NCI-H2081 (cell line): ENCODE measurements around the gene GPC5.

Experiments used
- DNase-seq, 2 experiments: peaks; one replicate each; lab custom pipeline; 2025; lab: John Stamatoyannopoulos, UW

GPC5 gene

GRCh38 chr13:92549276-92549675 is 1150.9 kb downstream of the GPC5 start:
- DNase-seq, result no peak

GRCh38 chr13:92553470-92554114 is 1155.2 kb downstream of the GPC5 start:
- no peak for DNase-seq

GRCh38 chr13:92560883-92561282 is 1162.5 kb downstream of the GPC5 start:
- peak; percentile 30 to 73 for DNase-seq

GRCh38 chr13:92564942-92565341 is 1166.5 kb downstream of the GPC5 start:
- DNase-seq, result no peak

GRCh38 chr13:92566767-92567166 is 1168.3 kb downstream of the GPC5 start:
- DNase-seq, result no peak

- DNase-seq, result peak in 1 of 2 experiments; percentile 7
Measured at GRCh38 chr13:92572190-92572589, 1173.8 kb downstream of the GPC5 start.

- peak in 1 of 2 experiments; percentile 8 for DNase-seq
Measured at GRCh38 chr13:92573467-92574057, 1175.1 kb downstream of the GPC5 start.

- no peak for DNase-seq
Measured at GRCh38 chr13:92574499-92574898, 1176.1 kb downstream of the GPC5 start.

- no peak for DNase-seq
Measured at GRCh38 chr13:92575777-92576176, 1177.4 kb downstream of the GPC5 start.

GRCh38 chr13:92578358-92578757 is 1179.9 kb downstream of the GPC5 start:
- no peak for DNase-seq

- no peak for DNase-seq
Measured at GRCh38 chr13:92589955-92590354, 1191.5 kb downstream of the GPC5 start.

GRCh38 chr13:92590503-92590908 is 1192.1 kb downstream of the GPC5 start:
- DNase-seq, result no peak

- DNase-seq, result no peak
Measured at GRCh38 chr13:92591117-92591516, 1192.7 kb downstream of the GPC5 start.

GRCh38 chr13:92592757-92593156 is 1194.3 kb downstream of the GPC5 start:
- no peak for DNase-seq

- no peak for DNase-seq
Measured at GRCh38 chr13:92602560-92602959, 1204.1 kb downstream of the GPC5 start.

GRCh38 chr13:92609376-92609775 is 1211.0 kb downstream of the GPC5 start:
- DNase-seq, result no peak

GRCh38 chr13:92612892-92613291 is 1214.5 kb downstream of the GPC5 start:
- DNase-seq, result no peak

GRCh38 chr13:92613921-92614320 is 1215.5 kb downstream of the GPC5 start:
- DNase-seq, result no peak

- no peak for DNase-seq
Measured at GRCh38 chr13:92621985-92622384, 1223.6 kb downstream of the GPC5 start.

- no peak for DNase-seq
Measured at GRCh38 chr13:92622905-92623304, 1224.5 kb downstream of the GPC5 start.

- no peak for DNase-seq
Measured at GRCh38 chr13:92626274-92626673, 1227.9 kb downstream of the GPC5 start.

GRCh38 chr13:92640936-92641335 is 1242.5 kb downstream of the GPC5 start:
- no peak for DNase-seq

- peak in 1 of 2 experiments; percentile 12 for DNase-seq
Measured at GRCh38 chr13:92649140-92649813, 1250.9 kb downstream of the GPC5 start.
